Right cardiac atrium (tissue), 5 donors: ENCODE measurements around the gene KLRD1. TPM values are rescaled to one million over a fixed set of nuclear protein-coding genes. Genes with fewer than 3 reads are reported as not detected.
"Not testable (repeated sequence)": the region's sequence is repeated elsewhere in the genome, so short reads cannot be mapped to it uniquely, and the experiment has no call there.

Source experiments
- ATAC-seq, 2 donors: fragments of 200-7000 bp; cut with Tn5 transposase; one replicate each; pipeline versions ENCODE4 v1.8.0 to v1.9.1; 2020; ENCODE audit warnings: moderate library complexity in 2 of 2, mild to moderate bottlenecking in 1 of 2
- DNase-seq, 3 donors: peaks; one replicate each; pipeline ENCODE4 v3.0.0-alpha.2; 2020
- H3K27ac ChIP-seq: one replicate; pipeline ENCODE4 v1.5.1; 2013; ENCODE audit warnings: mild to moderate bottlenecking, low read length, control low read depth, moderate library complexity
- H3K27me3 ChIP-seq: one replicate; pipeline ENCODE4 v1.6.1; 2013; ENCODE audit not compliant: control insufficient read depth, insufficient read depth
- H3K4me1 ChIP-seq: one replicate; pipeline ENCODE4 v1.6.1; 2013; ENCODE audit warnings: low read length; ENCODE audit not compliant: control insufficient read depth, insufficient read depth
- H3K4me3 ChIP-seq: one replicate; pipeline ENCODE4 v1.5.1; 2013; ENCODE audit warnings: low read length, control low read depth
- H3K9me3 ChIP-seq: one replicate; pipeline ENCODE4 v1.6.1; 2013; ENCODE audit warnings: low read length; ENCODE audit not compliant: control insufficient read depth
- whole genome bisulfite sequencing: extraction: QIAGEN DNeasy Blood & Tissue Kit; methylation state at CpG from one replicate; pipeline ENCODE4 v1.1.7; 2013; 5-methylcytosine and 5-hydroxymethylcytosine counted together
- intact Hi-C, 4 donors: fragments of 100-400 bp; cut with DNase I; formaldehyde crosslinking; loops; one replicate each; pipeline versions ENCODE4 v1.11.0 to v1.14.0; 2022 to 2023
- polyA plus RNA-seq: library from polyadenylated mRNA; stranded (reverse); fragments of 200-250 nt; gene quantifications from one replicate; pipeline ENCODE4 v1.2.3, GENCODE V29; 2013
- total RNA-seq, 4 donors: library from RNA; stranded (reverse); fragmentation: NEBNext Ultra II Directional; extraction: Animal tissue kit (Norgen Biotek cat#: 25700); gene quantifications; one replicate each; pipeline ENCODE4 v1.2.1, GENCODE V29; 2021
- donor health status: healthy with polysubstance abuse.
- donor health status: DM: no; HTN: yes; CAD: no.
- donor health status: DM: no; HTN: no; CAD: no.
- donor health status: DM: no; HTN: yes; CAD: no; lungs with severe emphysema.
- donor health status: DM: yes; HTN: yes; CAD: no.

Gene KLRD1
- total and polyA plus RNA-seq, 5 donors, result 0.75 to 3.3 (median 2.7) TPM

- Histone ChIP-seq H3K27ac (no peak overlapping the region), H3K27me3 (no peaks in the 10 kb centered on the region), H3K4me3 (no peak overlapping the region), H3K9me3 (no peaks in the 10 kb centered on the region), H3K4me1 (no peaks in the 10 kb centered on the region)
- intact Hi-C loops, result no loop called here
- no peak for DNase-seq
- ATAC-seq, result no peak
- WGBS, result 95% methylated on average over 4 of the region's 4 CpGs
Observed at GRCh38 chr12:10293151-10293550, 14.5 kb upstream of the KLRD1 start.

DNA sequence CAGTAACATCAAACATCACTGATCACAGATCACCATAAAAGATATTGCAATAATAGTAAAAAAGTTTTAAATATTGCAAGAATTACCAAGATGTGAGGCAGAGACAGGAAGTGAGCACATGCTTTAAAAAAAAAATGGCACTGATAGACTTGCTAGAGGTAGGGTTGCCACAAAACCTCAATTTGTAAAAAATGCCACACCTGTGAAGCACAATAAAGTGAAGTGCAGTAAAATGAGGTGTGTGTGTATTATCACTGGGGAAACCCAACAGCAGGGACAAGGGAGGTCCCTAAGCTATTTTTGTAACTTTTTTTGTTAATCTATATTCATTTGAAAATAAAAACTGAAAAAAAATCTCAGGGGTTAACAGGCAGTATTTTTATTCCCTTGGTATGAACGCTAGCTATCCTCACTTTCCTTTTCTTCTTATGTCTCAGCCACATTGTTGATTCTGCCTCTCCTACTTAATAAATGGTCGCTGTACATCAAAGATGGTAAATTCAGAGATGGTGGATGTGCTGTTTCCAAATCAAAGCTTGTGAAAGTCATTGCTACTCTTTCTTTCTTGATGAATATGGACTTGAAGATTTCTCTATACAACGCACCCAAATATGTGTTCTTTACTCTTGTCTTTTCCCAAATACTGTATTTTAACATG is 14.0 kb upstream of the KLRD1 start:
- H3K27ac ChIP-seq, result no peak overlapping the region
- H3K27me3 ChIP-seq, result no peaks in the 10 kb centered on the region
- DNase-seq, result no peak
- intact Hi-C loops, result no loop called here
- no peak for ATAC-seq
- H3K4me3 ChIP-seq, result no peak overlapping the region
- no peaks in the 10 kb centered on the region for H3K4me1 ChIP-seq
- 72% methylated on average over 3 of the region's 3 CpGs for WGBS
- no peaks in the 10 kb centered on the region for H3K9me3 ChIP-seq

- Histone ChIP-seq H3K4me1 (no peaks in the 10 kb centered on the region), H3K4me3 (no peak overlapping the region), H3K27ac (no peak overlapping the region), H3K9me3 (no peaks in the 10 kb centered on the region), H3K27me3 (no peaks in the 10 kb centered on the region)
- DNase-seq (no peak), ATAC-seq (no peak)
- intact Hi-C loops, result no loop called here
- WGBS, result 73% methylated on average over 1 of the region's 1 CpG
Observed at GRCh38 chr12:10301103-10301502, 6.6 kb upstream of the KLRD1 start.

- H3K27me3 ChIP-seq, result no peaks in the 10 kb centered on the region
- DNase-seq (no peak), ATAC-seq (no peak)
- H3K4me1 ChIP-seq, result no peaks in the 10 kb centered on the region
- WGBS, result 86% methylated on average over 3 of the region's 3 CpGs
- intact Hi-C loops, result no loop called here
- no peak overlapping the region for H3K27ac ChIP-seq
- no peaks in the 10 kb centered on the region for H3K9me3 ChIP-seq
- H3K4me3 ChIP-seq, result no peak overlapping the region
Observed at GRCh38 chr12:10304161-10304574, 3.5 kb upstream of the KLRD1 start.

DNA sequence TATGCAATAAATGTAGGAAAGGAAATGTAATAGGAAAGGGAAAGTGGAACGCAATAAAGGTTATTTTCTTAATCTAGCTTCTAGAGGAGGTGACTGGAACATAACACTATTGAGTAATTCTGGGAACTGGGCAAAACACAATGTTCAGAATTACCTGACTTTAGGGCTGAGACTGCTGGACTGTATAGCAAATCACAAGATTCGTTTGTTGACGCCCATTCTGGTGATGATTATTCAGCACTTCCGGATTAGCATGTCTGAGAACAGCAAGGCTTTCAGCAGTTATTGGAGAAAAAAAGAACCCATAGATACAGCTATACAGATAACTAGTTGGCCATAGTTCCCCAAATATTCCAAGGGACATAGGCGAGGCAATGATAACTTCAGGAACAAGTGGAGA is 2.3 kb upstream of the KLRD1 start:
- Histone ChIP-seq H3K27me3 (no peaks in the 10 kb centered on the region), H3K4me3 (no peak overlapping the region), H3K9me3 (no peaks in the 10 kb centered on the region), H3K27ac (no peak overlapping the region), H3K4me1 (no peaks in the 10 kb centered on the region)
- 84% methylated on average over 5 of the region's 5 CpGs for WGBS
- ATAC-seq (no peak), DNase-seq (no peak)
- intact Hi-C loops, result no loop called here

DNA sequence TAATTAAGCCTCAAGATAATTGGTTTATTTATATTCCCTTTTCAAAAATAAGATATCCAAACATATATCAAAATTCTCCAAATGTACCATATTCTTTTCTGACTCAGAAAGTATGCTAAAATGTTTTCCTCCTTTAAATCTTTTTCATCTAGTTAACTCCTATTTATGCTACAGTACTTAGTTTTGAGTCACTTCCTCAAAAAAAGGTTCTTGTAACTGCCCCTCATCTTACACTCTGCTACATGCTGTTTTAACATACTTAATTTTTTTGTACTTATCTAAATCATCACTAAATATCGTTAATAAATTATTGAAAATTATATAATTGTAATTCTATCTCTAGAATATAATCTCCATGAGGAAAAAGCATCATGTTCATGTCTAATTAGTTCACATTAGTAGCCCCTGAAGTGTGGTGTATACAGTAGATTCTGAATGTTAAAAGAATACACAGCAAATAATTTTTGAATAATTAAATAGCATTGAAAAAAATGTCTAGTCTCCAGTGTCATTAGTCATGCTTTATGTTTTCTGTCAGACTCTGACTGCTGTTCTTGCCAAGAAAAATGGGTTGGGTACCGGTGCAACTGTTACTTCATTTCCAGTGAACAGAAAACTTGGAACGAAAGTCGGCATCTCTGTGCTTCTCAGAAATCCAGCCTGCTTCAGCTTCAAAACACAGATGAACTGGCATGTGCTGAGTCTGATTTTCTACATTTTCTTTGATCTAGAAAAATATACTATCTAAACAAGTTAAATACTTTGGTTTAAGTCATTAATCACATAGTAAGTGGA is 3.5 kb downstream of the KLRD1 start:
- peak; percentile 55 to 84 for ATAC-seq
- no peaks in the 10 kb centered on the region for H3K4me1 ChIP-seq
- no peaks in the 10 kb centered on the region for H3K27me3 ChIP-seq
- no peak for DNase-seq
- intact Hi-C loops, result no loop called here
- 46% methylated on average over 4 of the region's 4 CpGs for WGBS
- H3K4me3 ChIP-seq, result no peak overlapping the region
- no peak overlapping the region for H3K27ac ChIP-seq
- H3K9me3 ChIP-seq, result no peaks in the 10 kb centered on the region

- DNase-seq (no peak), ATAC-seq (no peak)
- no peaks in the 10 kb centered on the region for H3K4me1 ChIP-seq
- H3K27me3 ChIP-seq, result no peaks in the 10 kb centered on the region
- no peak overlapping the region for H3K27ac ChIP-seq
- 97% methylated on average over 2 of the region's 2 CpGs for WGBS
- H3K4me3 ChIP-seq, result no peak overlapping the region
- H3K9me3 ChIP-seq, result no peaks in the 10 kb centered on the region
- intact Hi-C loops, result no loop called here
Observed at GRCh38 chr12:10319388-10319787, 11.7 kb downstream of the KLRD1 start.

GRCh38 chr12:10320643-10321042 is 13.0 kb downstream of the KLRD1 start:
- Histone ChIP-seq H3K4me3 (no peak overlapping the region), H3K4me1 (no peaks in the 10 kb centered on the region), H3K27ac (no peak overlapping the region), H3K27me3 (no peaks in the 10 kb centered on the region), H3K9me3 (no peaks in the 10 kb centered on the region)
- 91% methylated on average over 1 of the region's 1 CpG for WGBS
- no peak for DNase-seq
- intact Hi-C loops, result loop anchor here in 2 of 4 donors (10.0 kb wide), 1 partner anchor 244 kb away; no protein-coding TSS in a partner anchor
- no peak for ATAC-seq

DNA sequence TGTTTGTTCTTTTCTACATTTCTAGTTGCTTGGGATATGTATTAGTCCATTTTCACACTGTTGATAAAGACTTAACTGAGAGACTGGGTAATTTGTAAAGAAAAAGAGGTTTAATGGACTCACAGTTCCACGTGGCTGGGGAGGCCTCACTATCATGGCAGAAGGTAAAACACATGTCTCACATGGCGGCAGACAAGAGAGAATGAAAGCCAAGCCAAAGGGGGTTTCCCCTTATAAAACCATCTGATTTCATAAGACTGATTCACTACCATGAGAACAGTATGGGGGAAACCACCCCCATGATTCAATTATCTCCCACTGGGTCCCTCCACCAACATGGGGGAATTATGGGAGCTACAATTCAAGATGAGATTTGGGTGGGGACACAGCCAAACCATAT is 21.0 kb downstream of the KLRD1 start:
- DNase-seq, ATAC-seq, H3K4me1 ChIP-seq, H3K9me3 ChIP-seq, H3K27ac ChIP-seq, H3K27me3 ChIP-seq, H3K4me3 ChIP-seq: not testable (repeated sequence)
- intact Hi-C loops, result loop anchor here in 2 of 4 donors (10.0 kb wide), 1 partner anchor 236 kb away; no protein-coding TSS in a partner anchor
- 75% methylated on average over 2 of the region's 2 CpGs for WGBS

DNA sequence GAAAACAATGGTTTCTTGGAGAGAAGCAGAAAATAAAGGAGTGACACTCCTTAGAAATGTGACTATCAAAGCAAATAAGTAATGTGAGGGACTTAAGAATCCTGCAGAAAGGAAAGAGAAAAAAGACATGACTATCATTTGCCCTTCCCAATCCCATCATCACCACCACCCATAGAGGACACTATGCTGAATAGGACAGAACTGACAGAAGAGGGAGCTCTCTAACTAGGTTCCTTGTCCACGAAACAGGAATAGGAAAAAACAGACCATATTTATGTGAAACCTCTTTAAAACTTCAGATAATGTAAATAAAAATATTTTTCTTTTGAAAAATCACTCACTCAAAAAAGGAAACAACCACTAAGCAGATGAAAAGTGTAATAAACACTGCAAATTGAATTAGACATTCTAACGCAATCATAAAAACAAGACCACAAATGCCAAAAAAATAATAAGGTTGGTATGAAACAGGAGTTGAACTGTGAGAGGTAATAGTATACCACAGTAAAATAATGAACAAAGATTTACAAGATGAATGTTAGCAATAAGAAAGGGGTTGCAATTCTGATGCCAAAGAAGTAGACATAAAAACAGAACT is 24.1 kb downstream of the KLRD1 start:
- no peaks in the 10 kb centered on the region for H3K4me1 ChIP-seq
- intact Hi-C loops, result loop anchor here in 2 of 4 donors (5.0 kb wide), 1 partner anchor 231 kb away; no protein-coding TSS in a partner anchor

GRCh38 chr12:10336196-10336595 is 28.5 kb downstream of the KLRD1 start:
- H3K9me3 ChIP-seq, H3K4me1 ChIP-seq, H3K27ac ChIP-seq, H3K4me3 ChIP-seq, intact Hi-C loops, H3K27me3 ChIP-seq, ATAC-seq: not testable (repeated sequence)
- 33% methylated on average over 4 of the region's 4 CpGs for WGBS
- peak; percentile 19 to 56 (median 51) for DNase-seq

More for the DNA sequence above, 24.1 kb downstream of the KLRD1 start:
- H3K9me3 ChIP-seq, result no peaks in the 10 kb centered on the region
- H3K4me3 ChIP-seq, result no peak overlapping the region
- DNase-seq (no peak), ATAC-seq (peak; percentile 76 to 83)
- WGBS, result 46% methylated on average over 2 of the region's 2 CpGs
- no peak overlapping the region for H3K27ac ChIP-seq
- no peaks in the 10 kb centered on the region for H3K27me3 ChIP-seq
